SU-DHL-6 (cell line): ENCODE data around the gene GNB5.

ENCODE experiments used
- H2AFZ ChIP-seq: fragments of 200-600 bp; sonication (generic); 2 replicates; pipeline ENCODE4 v1.6.1; 2014; ENCODE audit warnings: low read depth, mild to moderate bottlenecking, moderate library complexity, mixed read lengths, antibody characterized with exemption, low read length; ENCODE audit not compliant: severe bottlenecking
- H3F3A ChIP-seq: fragments of 200-600 bp; shearing (Covaris generic); 2 replicates; pipeline ENCODE4 v1.6.0; 2016; ENCODE audit warnings: antibody characterized with exemption, mild to moderate bottlenecking; ENCODE audit not compliant: insufficient read depth
- H3K27ac ChIP-seq: fragments of 200-600 bp; sonication (generic); 2 replicates; pipeline ENCODE4 v1.5.1; 2016; ENCODE audit warnings: low read depth, mild to moderate bottlenecking, low read length, moderate library complexity, mixed read lengths
- H3K27me3 ChIP-seq: fragments of 200-600 bp; sonication (generic), shearing (Covaris generic); 2 replicates; pipeline ENCODE4 v1.6.0; 2014; ENCODE audit warnings: mild to moderate bottlenecking, low read length
- H3K36me3 ChIP-seq: fragments of 200-600 bp; sonication (generic); 2 replicates; pipeline ENCODE4 v1.6.1; 2014; ENCODE audit warnings: mild to moderate bottlenecking, low read length, mixed read lengths
- H3K4me2 ChIP-seq: fragments of 300-600, 200-600 bp; shearing (Covaris generic), sonication (generic); 2 replicates; pipeline ENCODE4 v1.6.0; 2014; ENCODE audit warnings: low read length, low read depth, mild to moderate bottlenecking; ENCODE audit not compliant: poor library complexity, severe bottlenecking
- H3K4me3 ChIP-seq: fragments of 200-600 bp; sonication (generic); 2 replicates; pipeline ENCODE4 v1.5.1; 2014; ENCODE audit warnings: antibody characterized with exemption, low read length, mild to moderate bottlenecking, mixed read lengths; ENCODE audit not compliant: insufficient read depth, poor library complexity, severe bottlenecking
- H3K79me2 ChIP-seq: fragments of 200-600 bp; sonication (generic); 2 replicates; pipeline ENCODE4 v1.6.1; 2014; ENCODE audit warnings: mild to moderate bottlenecking, low read length, moderate library complexity; ENCODE audit not compliant: insufficient read depth
- H3K9ac ChIP-seq: fragments of 200-600 bp; sonication (generic); 2 replicates; pipeline ENCODE4 v1.7.0; 2014; ENCODE audit warnings: mild to moderate bottlenecking, low read length
- H3K9me2 ChIP-seq: fragments of 200-600 bp; sonication (generic); replicated peaks from 2 replicates; pipeline ENCODE4 v1.6.1; 2014; ENCODE audit warnings: low read length; ENCODE audit not compliant: insufficient read depth
- H3K9me3 ChIP-seq: fragments of 200-600 bp; sonication (generic); 2 replicates; pipeline ENCODE4 v1.6.1; 2014; ENCODE audit warnings: low read length, mixed read lengths; ENCODE audit not compliant: insufficient read depth
- H4K20me1 ChIP-seq: fragments of 200-600 bp; sonication (generic); 2 replicates; pipeline ENCODE4 v1.6.1; 2014; ENCODE audit warnings: low read depth, mild to moderate bottlenecking, antibody characterized with exemption, low read length, moderate library complexity, mixed read lengths
- CTCF ChIP-seq: fragments of 200-600 bp; sonication (generic); IDR thresholded peaks from one replicate; pipeline ENCODE4 v1.5.1; 2017; ENCODE audit warnings: antibody characterized with exemption, mild to moderate bottlenecking, low read length, moderate library complexity; ENCODE audit not compliant: insufficient read depth, poor library complexity, severe bottlenecking
- EZH2phosphoT487 ChIP-seq: fragments of 200-600 bp; sonication (generic), shearing (Covaris generic); conservative IDR thresholded peaks from 2 replicates; pipeline ENCODE4 v1.6.1; 2018; ENCODE audit warnings: mild to moderate bottlenecking, antibody characterized with exemption, low read length, moderate library complexity, mixed read lengths

The GNB5 gene

GRCh38 chr15:52183562-52184173, 7.5 kb downstream of the GNB5 start:
- Histone ChIP-seq H4K20me1 (no peaks in the 10 kb centered on the region), H3K9me2 (no peaks in the 10 kb centered on the region), H3K4me3 (no peak overlapping the region), H3K4me2 (no peak overlapping the region), H3K9ac (no peak overlapping the region), H2AFZ (no peak overlapping the region), H3K79me2 (peaks cover 5% of the 10 kb centered on the region; the same call in 1 of the 2 replicates), H3K9me3 (no peaks in the 10 kb centered on the region), H3K36me3 (no peaks in the 10 kb centered on the region), H3K27me3 (no peaks in the 10 kb centered on the region), H3F3A (peaks cover 35% of the 10 kb centered on the region), H3K27ac (peak overlapping the region; percentile 27)
- TF ChIP-seq CTCF (peak; percentile 83), EZH2phosphoT487 (no peak)

- no peaks in the 10 kb centered on the region for H3K27me3 ChIP-seq
- H3K27ac ChIP-seq: peak overlapping the region; percentile 91
- TF ChIP-seq EZH2phosphoT487: no peak
- TF ChIP-seq CTCF: no peak
- H3K9me3 ChIP-seq: no peaks in the 10 kb centered on the region
- H3K4me3 ChIP-seq: no peak overlapping the region
- H3K9ac ChIP-seq: peak overlapping the region; percentile 1; the same call in 1 of the 2 replicates
- H3K79me2 ChIP-seq: peaks cover 19% of the 10 kb centered on the region
- H2AFZ ChIP-seq: peak overlapping the region; percentile 1
- no peaks in the 10 kb centered on the region for H3K36me3 ChIP-seq
- H3F3A ChIP-seq: peaks cover 35% of the 10 kb centered on the region
- H3K9me2 ChIP-seq: no peaks in the 10 kb centered on the region
- no peaks in the 10 kb centered on the region for H4K20me1 ChIP-seq
- peak overlapping the region; percentile 94 for H3K4me2 ChIP-seq
Observed at GRCh38 chr15:52181938-52182780, 9.0 kb downstream of the GNB5 start.

- H2AFZ ChIP-seq: peak overlapping the region; percentile 69
- H3K27me3 ChIP-seq: no peaks in the 10 kb centered on the region
- H3K9me2 ChIP-seq: no peaks in the 10 kb centered on the region
- peak overlapping the region; percentile 94 for H3K4me2 ChIP-seq
- no peaks in the 10 kb centered on the region for H3K9me3 ChIP-seq
- no peaks in the 10 kb centered on the region for H4K20me1 ChIP-seq
- H3K36me3 ChIP-seq: no peaks in the 10 kb centered on the region
- peak overlapping the region; percentile 80 for H3K9ac ChIP-seq
- H3K4me3 ChIP-seq: peak overlapping the region; percentile 76
- H3K79me2 ChIP-seq: peaks cover 28% of the 10 kb centered on the region
- TF ChIP-seq EZH2phosphoT487: no peak
- no peak for TF ChIP-seq CTCF
- H3F3A ChIP-seq: peaks cover 35% of the 10 kb centered on the region
- peak overlapping the region; percentile 91 for H3K27ac ChIP-seq
Observed at GRCh38 chr15:52180851-52181450, 10.2 kb downstream of the GNB5 start.
